ENCODE measurements around the gene TGFA.

The TGFA gene

GRCh38 chr2:70467831-70468779, 85.5 kb downstream of the TGFA start:
- no peak for TF ChIP-seq SIN3A (IDR thresholded peaks at IDR 0.05; ENCODE audit: borderline replicate concordance, insufficient read depth, low read length)
- no peak for TF ChIP-seq REST (IDR thresholded peaks at IDR 0.05; ENCODE audit: insufficient read depth in 1 of 2, low read depth in 2 of 2, low read length in 2 of 2)
- no peak for TF ChIP-seq POLR2AphosphoS5 (IDR thresholded peaks at IDR 0.05; ENCODE audit: low read depth, low read length)
- TF ChIP-seq FOXP2 (optimal IDR thresholded peaks at IDR 0.05; ENCODE audit: borderline replicate concordance, extremely low read depth, extremely low read length, insufficient read depth) = no peak
- TF ChIP-seq TAF1 (IDR thresholded peaks at IDR 0.05; ENCODE audit: borderline replicate concordance, insufficient read depth, low read length) = no peak

GRCh38 chr2:70467237-70467636, 86.4 kb downstream of the TGFA start:
- TF ChIP-seq FOXP2 (optimal IDR thresholded peaks at IDR 0.05; ENCODE audit: borderline replicate concordance, extremely low read depth, extremely low read length, insufficient read depth) = no peak
- TF ChIP-seq TAF1 (IDR thresholded peaks at IDR 0.05; ENCODE audit: borderline replicate concordance, insufficient read depth, low read length) = no peak
- no peak for TF ChIP-seq POLR2AphosphoS5 (IDR thresholded peaks at IDR 0.05; ENCODE audit: low read depth, low read length)
- no peak for TF ChIP-seq SIN3A (IDR thresholded peaks at IDR 0.05; ENCODE audit: borderline replicate concordance, insufficient read depth, low read length)
- no peak for TF ChIP-seq REST (IDR thresholded peaks at IDR 0.05; ENCODE audit: insufficient read depth in 1 of 2, low read depth in 2 of 2, low read length in 2 of 2)

- TF ChIP-seq SIN3A (IDR thresholded peaks at IDR 0.05; ENCODE audit: borderline replicate concordance, insufficient read depth, low read length) = no peak
- no peak for TF ChIP-seq TAF1 (IDR thresholded peaks at IDR 0.05; ENCODE audit: borderline replicate concordance, insufficient read depth, low read length)
- TF ChIP-seq REST (IDR thresholded peaks at IDR 0.05; ENCODE audit: insufficient read depth in 1 of 2, low read depth in 2 of 2, low read length in 2 of 2) = no peak
These were observed 89.6 kb downstream of the TGFA start for GRCh38 chr2:70463997-70464396.

- TF ChIP-seq POLR2AphosphoS5 (IDR thresholded peaks at IDR 0.05; ENCODE audit: low read depth, low read length) (no peak), REST (IDR thresholded peaks at IDR 0.05; ENCODE audit: insufficient read depth in 1 of 2, low read depth in 2 of 2, low read length in 2 of 2) (no peak), FOXP2 (optimal IDR thresholded peaks at IDR 0.05; ENCODE audit: borderline replicate concordance, extremely low read depth, extremely low read length, insufficient read depth) (no peak), SIN3A (IDR thresholded peaks at IDR 0.05; ENCODE audit: borderline replicate concordance, insufficient read depth, low read length) (no peak), TAF1 (IDR thresholded peaks at IDR 0.05; ENCODE audit: borderline replicate concordance, insufficient read depth, low read length) (no peak)
These were observed 90.0 kb downstream of the TGFA start for GRCh38 chr2:70463581-70463980.

Data from PFSK-1 (cell line).